NCI-H2107 treated with DMSO at 0.1 percent for 48 hours (cell line): ENCODE measurements around the gene USH1G.
A peak's percentile ranks its signal among the peaks of the same experiment; 100 is the strongest.
"Not testable (repeated sequence)": the region's sequence is repeated elsewhere in the genome, so short reads cannot be mapped to it uniquely, and the experiment has no call there.

ENCODE experiments used
- DNase-seq: peaks from one replicate; lab custom pipeline; 2025; ENCODE audit not compliant: unreplicated experiment; lab: John Stamatoyannopoulos, UW

USH1G gene

DNA sequence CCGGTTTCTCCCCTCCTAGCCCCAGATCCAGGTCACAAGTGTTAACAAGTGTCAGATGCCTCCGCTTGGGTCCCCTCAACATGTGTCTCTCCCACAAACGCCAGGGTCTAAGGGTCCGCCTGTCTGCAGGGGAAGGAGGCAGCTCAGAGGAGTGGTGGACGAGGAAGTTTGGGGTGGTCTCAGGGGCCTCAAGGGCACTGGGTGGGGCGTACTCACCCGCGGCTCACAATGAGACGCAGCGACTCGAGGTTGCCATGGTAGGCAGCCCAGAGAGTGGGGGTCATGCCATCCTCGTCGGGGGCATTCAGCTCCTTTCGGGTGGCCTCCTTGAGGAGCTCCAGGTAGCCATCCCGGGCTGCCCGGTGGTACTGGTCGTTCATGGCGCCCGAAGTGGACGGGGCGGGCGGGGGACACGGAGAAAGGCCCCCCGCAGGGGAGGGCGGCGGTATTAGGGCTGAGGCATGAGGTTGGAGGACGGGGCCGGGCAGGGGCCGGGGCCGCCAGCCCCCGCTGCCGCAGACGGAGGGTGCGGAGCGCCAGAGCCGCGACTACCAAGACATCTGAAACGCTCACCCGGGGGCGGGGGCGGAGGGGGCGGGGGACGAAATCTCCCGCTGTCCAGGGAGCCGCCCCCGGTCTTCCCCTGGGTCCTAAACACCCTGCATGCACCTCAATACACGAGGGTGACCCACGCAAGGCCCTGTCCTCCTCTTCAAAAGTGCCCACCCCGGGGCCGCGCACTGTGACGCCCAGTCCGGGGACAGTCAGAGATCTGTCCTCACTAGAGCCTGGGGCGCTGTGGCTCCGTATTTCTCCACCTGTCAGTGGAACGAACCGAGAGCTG is at the start of gene USH1G:
Gene USH1G (minus strand): TSS at position 562 of the 844 bp plus-strand sequence. CDS start 182 bp downstream, at position 380.
- no peak for DNase-seq

- peak; percentile 6 for DNase-seq
Observed at GRCh38 chr17:74972107-74972972, 49.3 kb upstream of the USH1G start, which contains the start of gene HID1. Gene HID1 (minus strand): TSS chr17:74972759. CDS start chr17:74972656, 103 bp downstream.

DNA sequence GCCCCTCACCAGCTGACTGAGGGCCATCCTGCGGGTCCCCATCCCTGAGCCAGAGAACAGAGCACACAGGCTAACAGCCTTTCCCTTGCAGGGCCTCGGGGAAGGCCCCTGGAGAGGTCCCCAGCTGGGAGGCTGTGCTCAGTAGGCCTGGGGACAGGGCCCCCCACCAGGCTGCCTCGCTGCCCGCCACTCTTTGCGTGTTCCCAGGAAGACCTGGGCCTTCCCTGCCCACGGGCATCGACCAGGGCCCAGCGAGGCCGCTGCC is 48.7 kb upstream of the USH1G start:
- DNase-seq: no peak

DNA sequence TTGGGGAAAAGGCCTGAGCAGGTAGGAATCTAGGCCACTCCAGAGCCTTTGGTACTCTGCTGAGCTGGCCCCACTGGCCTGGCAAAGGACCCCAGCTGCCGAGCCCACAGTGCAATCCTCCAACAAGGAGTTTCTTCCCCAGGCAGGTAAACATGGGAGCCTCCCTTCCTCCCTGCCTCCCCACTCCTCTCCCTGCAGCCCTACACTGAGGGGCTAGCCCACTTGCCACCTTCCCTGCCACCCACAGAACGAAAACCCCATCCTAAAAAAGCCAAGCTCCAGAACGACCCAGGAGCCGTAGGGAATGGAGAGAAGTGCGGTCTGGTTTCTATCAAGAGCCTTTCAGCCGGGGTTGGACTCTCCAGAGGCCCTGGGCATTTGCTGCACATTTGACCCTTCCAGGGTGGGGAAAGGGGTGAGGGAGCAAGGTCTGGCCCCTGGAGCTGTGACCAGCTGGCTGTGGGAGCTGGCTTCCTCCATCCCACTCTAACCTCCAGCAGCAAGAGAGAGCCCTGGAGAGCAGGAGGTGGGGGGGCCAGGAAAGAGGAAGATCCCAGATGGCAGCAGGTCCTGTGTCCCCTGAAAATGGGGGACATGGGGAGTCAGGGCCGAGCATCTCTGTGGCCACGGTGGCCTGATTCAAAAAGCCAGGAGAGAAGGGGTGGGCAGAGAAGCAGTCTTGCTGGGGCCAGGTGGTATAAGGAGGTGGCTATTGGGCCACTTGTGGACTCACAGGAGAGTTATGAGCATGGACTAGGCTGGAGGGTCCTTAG is 48.2 kb upstream of the USH1G start:
- DNase-seq: no peak

DNA sequence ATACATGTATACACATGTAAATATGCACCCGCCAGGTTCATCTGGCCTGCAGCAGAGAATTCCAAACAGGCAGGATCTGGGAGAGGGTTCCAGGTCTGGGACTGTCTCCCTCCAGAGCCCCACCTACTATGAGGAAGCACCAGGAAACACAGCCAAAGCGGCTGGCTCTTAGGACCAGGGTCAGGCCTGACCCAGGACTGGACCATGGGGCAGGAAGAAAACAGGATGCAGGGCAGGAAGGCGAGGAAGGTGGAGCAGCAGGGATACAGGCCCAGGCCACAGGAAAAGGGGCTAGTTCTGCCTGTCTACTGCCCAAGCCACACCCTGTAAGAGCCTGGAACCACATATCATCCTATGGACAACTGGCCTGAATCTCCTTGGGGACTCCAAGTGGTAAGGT is 47.3 kb upstream of the USH1G start:
- DNase-seq: no peak

DNA sequence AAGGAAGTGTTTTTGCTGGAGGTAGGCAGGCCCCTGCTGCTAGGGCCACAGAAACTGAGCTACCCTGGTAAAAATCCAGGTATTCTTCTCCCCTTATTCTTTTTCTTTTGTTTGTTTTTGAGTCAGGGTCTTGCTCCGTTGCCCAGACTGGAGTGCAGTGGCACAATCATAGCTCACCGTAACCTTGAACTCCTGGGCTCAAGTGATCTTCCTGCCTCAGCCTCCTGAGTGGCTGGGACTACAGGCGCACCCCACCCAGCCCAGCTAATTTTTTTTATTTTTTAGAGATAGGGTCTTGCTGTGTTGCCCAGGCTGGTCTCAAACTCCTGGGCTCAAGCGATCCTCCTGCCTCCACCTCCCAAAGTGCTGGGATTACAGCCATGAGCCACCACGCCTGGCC is 46.4 kb upstream of the USH1G start:
- not testable (repeated sequence) for DNase-seq

- no peak for DNase-seq
Observed at GRCh38 chr17:74968361-74968780, 45.3 kb upstream of the USH1G start.

GRCh38 chr17:74964988-74965622 is 42.0 kb upstream of the USH1G start:
- no peak for DNase-seq

DNA sequence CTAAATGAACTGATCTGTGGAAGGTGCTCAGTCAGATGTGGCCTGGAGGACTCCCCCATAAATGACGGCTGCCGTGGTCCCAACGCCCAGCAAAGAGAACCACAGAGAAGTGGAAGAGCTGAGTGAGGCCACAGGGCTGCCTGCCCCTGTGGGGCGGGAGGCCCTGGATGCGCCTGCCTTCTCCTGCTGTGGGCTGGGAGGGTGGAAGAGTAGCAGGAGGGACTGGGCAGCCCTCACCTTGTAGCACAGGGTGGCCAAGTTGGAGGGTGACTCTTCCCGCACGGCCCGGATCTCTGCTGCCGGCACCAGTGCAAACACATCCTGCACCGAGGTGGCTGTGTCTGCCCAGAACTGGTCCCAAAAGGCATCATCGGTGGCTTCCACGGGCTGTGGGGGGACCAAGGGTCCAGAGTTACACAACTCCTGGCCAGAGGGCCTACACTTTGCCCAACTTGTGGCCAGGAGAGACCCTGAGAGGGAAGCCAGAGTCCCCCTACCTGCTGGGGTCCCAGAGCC is 41.2 kb upstream of the USH1G start:
- no peak for DNase-seq

GRCh38 chr17:74963656-74964055 is 40.6 kb upstream of the USH1G start:
- no peak for DNase-seq

GRCh38 chr17:74962622-74963394 is 39.8 kb upstream of the USH1G start:
- no peak for DNase-seq

GRCh38 chr17:74961657-74962350 is 38.7 kb upstream of the USH1G start:
- peak; percentile 84 for DNase-seq

DNA sequence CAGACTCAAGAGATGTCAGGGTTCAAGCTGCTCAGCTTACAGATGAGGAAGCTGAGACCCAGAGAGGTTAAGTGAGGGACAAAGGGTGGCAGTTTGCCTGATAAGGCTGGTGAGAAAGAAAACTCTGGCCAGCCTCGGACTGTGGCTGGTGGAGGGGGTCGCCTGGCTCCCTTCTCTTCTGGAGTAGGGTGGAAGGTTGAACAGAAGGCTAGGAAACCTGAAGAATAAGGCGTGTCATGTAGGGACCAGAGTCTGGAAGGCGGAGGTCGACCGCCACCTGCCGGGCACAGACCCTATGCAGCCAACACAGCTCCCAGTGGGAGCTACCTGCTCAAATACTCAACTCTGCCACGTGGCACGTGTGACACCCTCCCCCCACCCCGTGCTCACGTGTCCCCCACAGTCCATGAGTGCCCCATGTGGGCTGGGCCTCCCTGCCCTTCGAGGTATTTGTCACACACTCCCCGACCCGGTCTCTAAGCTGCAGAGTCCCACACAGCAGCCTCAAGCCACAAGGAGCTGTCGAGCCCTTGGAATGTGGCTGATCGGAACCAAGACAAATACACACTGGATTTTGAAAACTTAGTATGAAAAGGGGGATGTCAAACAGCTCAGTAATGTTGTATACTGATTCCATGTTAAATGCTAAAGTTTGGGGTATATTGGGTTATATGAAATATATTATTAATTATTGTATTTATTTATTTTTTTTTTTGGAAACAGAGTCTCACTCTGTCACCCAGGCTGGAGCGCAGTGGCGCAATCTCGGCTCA is 37.7 kb upstream of the USH1G start:
- no peak for DNase-seq

DNA sequence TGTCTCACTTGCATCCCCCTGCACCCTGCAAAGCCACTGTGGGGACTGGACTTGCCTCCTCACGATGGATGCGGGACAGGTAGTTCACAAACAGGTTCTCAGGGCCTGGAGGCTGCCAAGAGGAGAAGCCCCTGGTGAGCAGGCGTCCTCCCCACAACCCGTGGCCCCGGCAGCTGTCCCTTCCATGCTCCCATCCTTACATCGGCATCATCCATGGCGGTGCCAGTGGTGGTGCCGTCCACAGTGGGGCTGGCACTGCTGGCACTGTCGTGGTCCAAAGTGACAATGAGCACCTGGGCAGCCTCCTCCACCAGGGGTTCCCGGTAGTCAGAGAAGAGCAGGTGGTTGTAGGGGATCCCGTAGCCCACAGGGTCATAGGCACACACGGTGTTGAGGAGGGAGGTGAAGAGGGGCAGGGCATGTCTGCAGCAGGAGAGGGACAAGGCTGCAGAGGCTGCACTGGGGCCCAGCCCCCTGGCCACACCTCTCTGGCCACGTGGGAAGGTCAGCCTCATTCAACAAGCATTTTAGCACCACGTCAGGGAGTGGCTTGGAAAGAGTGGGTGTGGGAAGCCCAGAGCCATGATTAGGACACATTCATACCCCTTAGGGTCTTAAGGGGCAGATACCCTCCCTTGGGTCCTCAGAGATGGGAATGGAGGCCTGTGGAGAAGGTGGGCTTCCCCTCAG is 36.9 kb upstream of the USH1G start:
- no peak for DNase-seq

DNA sequence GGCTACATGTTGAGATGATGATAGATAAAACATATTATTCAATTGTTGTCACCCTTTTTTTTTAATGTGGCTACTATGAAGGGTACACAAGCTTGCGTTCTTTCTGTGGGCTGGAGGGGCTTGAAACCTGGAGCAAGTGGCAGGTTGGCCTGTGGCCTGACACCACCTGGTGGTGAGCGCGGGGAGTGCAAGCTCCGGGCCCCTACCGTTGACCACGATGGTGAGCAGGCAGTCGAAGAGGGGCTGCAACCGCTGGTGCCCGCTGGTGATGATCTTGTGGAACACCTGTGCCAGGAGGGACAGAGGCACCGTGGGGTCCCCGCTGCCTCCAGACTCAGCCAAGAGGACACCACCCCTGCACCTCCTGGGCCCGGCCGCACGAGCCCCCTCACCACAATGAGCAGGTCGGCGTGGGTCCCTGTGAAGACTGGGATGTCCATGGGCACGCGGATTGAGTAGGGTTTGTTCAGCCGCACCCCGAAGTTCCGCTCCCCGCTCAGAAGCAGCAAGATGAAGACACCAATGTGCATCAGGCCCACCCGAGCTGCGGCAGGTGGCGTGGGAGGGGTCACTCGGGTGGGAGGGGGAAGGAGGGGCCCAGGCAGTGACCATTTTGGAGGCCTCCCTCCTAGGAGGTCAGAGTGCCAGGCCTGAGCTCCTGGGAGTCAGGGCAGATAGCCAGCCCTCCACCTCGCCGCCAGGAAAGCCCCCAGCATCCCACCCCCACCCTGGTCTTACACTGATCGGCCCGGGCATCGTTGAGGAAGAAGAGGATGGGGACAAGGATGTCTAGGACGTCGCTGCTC is 35.1 kb upstream of the USH1G start:
- no peak for DNase-seq

DNA sequence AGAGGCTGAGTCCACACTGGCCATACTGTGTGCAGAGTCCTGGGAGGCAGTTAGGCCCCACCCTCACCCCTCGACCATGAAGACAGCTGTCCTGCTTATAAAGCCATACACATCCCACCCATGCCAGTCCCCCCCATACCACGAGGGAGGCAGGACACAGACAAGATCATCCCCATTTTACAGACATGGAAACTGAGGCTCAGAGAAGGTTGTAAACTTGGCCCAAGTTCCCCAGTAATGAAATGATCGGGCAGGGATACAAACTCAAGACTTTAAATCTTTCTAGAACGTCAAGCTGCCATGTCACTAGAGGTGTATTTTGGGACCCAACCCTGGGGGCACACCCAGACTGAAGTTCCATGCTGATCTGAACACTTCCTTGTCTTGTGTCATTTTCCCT is 33.0 kb upstream of the USH1G start:
- DNase-seq: no peak
